Smooth muscle cell (in vitro differentiated cells): ENCODE results near the gene KLHL12. TPM values are rescaled to one million over a fixed set of nuclear protein-coding genes. Genes with fewer than 3 reads are reported as not detected.
A peak's percentile ranks its signal among the peaks of the same experiment; 100 is the strongest.

ENCODE experiments used
- DNase-seq: peaks from one replicate; lab custom pipeline; 2025; ENCODE audit not compliant: unreplicated experiment; lab: John Stamatoyannopoulos, UW
- H2AFZ ChIP-seq: fragments of 200-600 bp; sonication (generic); 2 replicates; pipeline ENCODE4 v1.6.0; 2016; ENCODE audit warnings: antibody characterized with exemption, low read depth, mild to moderate bottlenecking
- H3F3A ChIP-seq: fragments of 200-600 bp; sonication (generic); 2 replicates; pipeline ENCODE4 v1.6.0; 2017; ENCODE audit warnings: antibody characterized with exemption, low read depth
- H3K27ac ChIP-seq: fragments of 200-600 bp; sonication (generic); 2 replicates; pipeline ENCODE4 v1.5.1; 2016; ENCODE audit warnings: low read depth, mild to moderate bottlenecking
- H3K27me3 ChIP-seq: fragments of 200-600 bp; sonication (generic); 2 replicates; pipeline ENCODE4 v1.6.1; 2016; ENCODE audit warnings: low read depth, mild to moderate bottlenecking
- H3K36me3 ChIP-seq: fragments of 200-600 bp; sonication (generic); 2 replicates; pipeline ENCODE4 v1.5.1; 2016; ENCODE audit warnings: low read depth
- H3K4me1 ChIP-seq: fragments of 200-600 bp; sonication (generic); 2 replicates; pipeline ENCODE4 v1.5.1; 2016; ENCODE audit warnings: low read depth
- H3K4me2 ChIP-seq: fragments of 200-600 bp; sonication (generic); 2 replicates; pipeline ENCODE4 v1.6.0; 2016; ENCODE audit warnings: mild to moderate bottlenecking
- H3K4me3 ChIP-seq: fragments of 200-600 bp; sonication (generic); 2 replicates; pipeline ENCODE4 v1.5.1; 2016; ENCODE audit warnings: mild to moderate bottlenecking
- H3K79me2 ChIP-seq: fragments of 200-600 bp; sonication (generic); 2 replicates; pipeline ENCODE4 v1.6.0; 2016; ENCODE audit warnings: low read depth, mild to moderate bottlenecking
- H3K9ac ChIP-seq: fragments of 200-600 bp; sonication (generic); 2 replicates; pipeline ENCODE4 v1.6.0; 2016; ENCODE audit warnings: low read depth
- H3K9me3 ChIP-seq: fragments of 200-600 bp; sonication (generic); replicated peaks from 2 replicates; pipeline ENCODE4 v1.5.1; 2016; ENCODE audit warnings: low read depth
- H4K20me1 ChIP-seq: fragments of 200-600 bp; sonication (generic); 2 replicates; pipeline ENCODE4 v1.6.0; 2016; ENCODE audit warnings: low read depth
- CTCF ChIP-seq: fragments of 200-600 bp; sonication (generic); IDR thresholded peaks from 2 replicates; pipeline ENCODE4 v1.5.1; 2017; ENCODE audit warnings: borderline replicate concordance, mild to moderate bottlenecking, antibody characterized with exemption; ENCODE audit not compliant: insufficient read depth, poor library complexity, severe bottlenecking
- WGBS: methylation state at CpG from one replicate; pipeline ENCODE4 v1.1.7; 2016; ENCODE audit warnings: low lambda C conversion rate; 5-methylcytosine and 5-hydroxymethylcytosine counted together
- polyA plus RNA-seq: library from polyadenylated mRNA; unstranded; fragments of >200 nt; fragmentation: Nextera tagmentation; extraction: Ambion mirVana; gene quantifications from 2 replicates; pipeline ENCODE4 v1.2.1, GENCODE V29; 2016
- total RNA-seq: library from RNA; depleted of rRNA; stranded (reverse); fragments of >200 nt; gene quantifications from 2 replicates; pipeline ENCODE4 v1.2.3, GENCODE V29; 2014

Gene KLHL12
- total and polyA plus RNA-seq, 2 experiments from 2014 or later, result 19.0 to 22.7 TPM

- Histone ChIP-seq H3K4me2 (no peak overlapping the region), H3K79me2 (peaks cover 19% of the 10 kb centered on the region), H3K4me1 (peaks cover 14% of the 10 kb centered on the region), H3K36me3 (peaks cover 9% of the 10 kb centered on the region), H3K9ac (no peak overlapping the region), H3F3A (peaks cover 10% of the 10 kb centered on the region), H3K27ac (no peak overlapping the region), H2AFZ (no peak overlapping the region), H3K4me3 (no peak overlapping the region), H3K27me3 (no peaks in the 10 kb centered on the region), H4K20me1 (peaks cover 25% of the 10 kb centered on the region), H3K9me3 (no peaks in the 10 kb centered on the region)
- no peak for DNase-seq
- TF ChIP-seq CTCF, result no peak
- 91% methylated on average over 4 of the region's 4 CpGs for WGBS
Observed at GRCh38 chr1:202890392-202890791, 36.6 kb downstream of the KLHL12 start.

- no peaks in the 10 kb centered on the region for H3K9me3 ChIP-seq
Observed at GRCh38 chr1:202888531-202889360, 38.3 kb downstream of the KLHL12 start, which contains the start of gene RABIF. RABIF (minus strand) TSS chr1:202889149; CDS start chr1:202889098, 51 bp downstream.

DNA sequence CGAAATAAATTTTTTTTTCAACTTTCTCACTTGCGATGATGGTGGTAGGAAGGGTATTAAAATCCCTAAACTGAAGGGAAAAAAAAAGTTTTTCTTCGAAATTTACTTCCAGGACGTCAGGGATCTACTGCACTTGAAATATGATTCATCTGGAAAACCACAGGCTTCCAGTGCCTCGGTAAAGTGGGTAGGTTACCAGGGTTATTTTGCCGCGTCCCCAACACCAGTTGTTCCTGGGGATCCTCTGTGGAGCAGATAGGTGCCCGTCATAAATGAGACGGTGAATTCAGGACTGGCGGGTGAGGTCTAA lies 38.9 kb downstream of the KLHL12 start:
- WGBS, result 4% methylated on average over 10 of the region's 10 CpGs
- H3K4me1 ChIP-seq, result peaks cover 14% of the 10 kb centered on the region
- peaks cover 46% of the 10 kb centered on the region for H4K20me1 ChIP-seq
- peak overlapping the region; percentile 88 for H3K4me2 ChIP-seq
- no peak for DNase-seq
- no peaks in the 10 kb centered on the region for H3K36me3 ChIP-seq
- TF ChIP-seq CTCF, result no peak
- H2AFZ ChIP-seq, result peak overlapping the region; percentile 82
- H3K9me3 ChIP-seq, result no peaks in the 10 kb centered on the region
- H3F3A ChIP-seq, result peaks cover 10% of the 10 kb centered on the region
- peaks cover 30% of the 10 kb centered on the region for H3K79me2 ChIP-seq
- H3K4me3 ChIP-seq, result peak overlapping the region; percentile 77
- peak overlapping the region; percentile 75 for H3K27ac ChIP-seq
- H3K9ac ChIP-seq, result peak overlapping the region; percentile 45
- no peaks in the 10 kb centered on the region for H3K27me3 ChIP-seq

More at GRCh38 chr1:202888531-202889360, 38.3 kb downstream of the KLHL12 start, which contains the start of gene RABIF:
- H3K4me1 ChIP-seq, result peaks cover 14% of the 10 kb centered on the region
- peaks cover 10% of the 10 kb centered on the region for H3F3A ChIP-seq
- H3K27ac ChIP-seq, result peak within 1 kb of the TSS; percentile 75
- H3K4me2 ChIP-seq, result peak within 1 kb of the TSS; percentile 88
- H3K36me3 ChIP-seq, result peaks cover 1% of the 10 kb centered on the region
- H3K9ac ChIP-seq, result peak within 1 kb of the TSS; percentile 45
- H3K79me2 ChIP-seq, result peaks cover 25% of the 10 kb centered on the region
- DNase-seq, result peak; percentile 90
- peak within 1 kb of the TSS; percentile 77 for H3K4me3 ChIP-seq
- H3K27me3 ChIP-seq, result no peaks in the 10 kb centered on the region
- no peak for TF ChIP-seq CTCF
- H4K20me1 ChIP-seq, result peaks cover 40% of the 10 kb centered on the region
- WGBS, result 1% methylated on average over 80 of the region's 84 CpGs
- H2AFZ ChIP-seq, result peak within 1 kb of the TSS; percentile 82

DNA sequence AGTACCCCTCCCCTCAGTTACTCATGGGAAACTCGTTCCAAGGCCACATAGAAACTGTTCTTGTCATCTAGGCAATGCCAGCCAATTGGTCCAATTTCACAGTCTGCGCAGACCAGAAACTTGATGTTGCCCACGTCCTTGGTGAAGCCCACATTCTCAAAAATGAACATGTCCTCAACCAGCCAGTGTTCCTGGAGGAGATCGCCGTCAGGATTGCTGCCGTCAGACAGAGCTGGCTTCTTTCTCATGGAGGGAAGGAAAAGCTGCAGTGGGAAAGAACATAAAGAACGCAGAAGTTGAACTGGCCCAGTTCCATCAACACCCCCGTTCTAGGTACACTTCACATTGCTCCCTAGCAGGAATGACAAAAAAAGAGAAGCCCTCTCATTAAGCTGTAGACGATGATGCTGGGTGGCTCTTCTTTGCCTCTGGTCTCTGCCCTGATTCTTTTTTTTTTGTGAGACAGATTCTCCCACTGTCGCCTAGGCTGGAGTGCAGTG lies 46.0 kb downstream of the KLHL12 start:
- H3K36me3 ChIP-seq, result no peaks in the 10 kb centered on the region
- H3K9me3 ChIP-seq, result no peaks in the 10 kb centered on the region
- no peak for DNase-seq
- no peaks in the 10 kb centered on the region for H3K27me3 ChIP-seq
- no peak overlapping the region for H2AFZ ChIP-seq
- H3K4me3 ChIP-seq, result no peak overlapping the region
- H3F3A ChIP-seq, result no peaks in the 10 kb centered on the region
- H3K79me2 ChIP-seq, result peaks cover 25% of the 10 kb centered on the region
- no peak overlapping the region for H3K27ac ChIP-seq
- 98% methylated on average over 10 of the region's 10 CpGs for WGBS
- H4K20me1 ChIP-seq, result peaks cover 43% of the 10 kb centered on the region
- H3K4me1 ChIP-seq, result peaks cover 6% of the 10 kb centered on the region
- TF ChIP-seq CTCF, result no peak
- H3K9ac ChIP-seq, result no peak overlapping the region
- no peak overlapping the region for H3K4me2 ChIP-seq
